Measurements from ENCODE around the gene CEP112.

CEP112 gene

DNA sequence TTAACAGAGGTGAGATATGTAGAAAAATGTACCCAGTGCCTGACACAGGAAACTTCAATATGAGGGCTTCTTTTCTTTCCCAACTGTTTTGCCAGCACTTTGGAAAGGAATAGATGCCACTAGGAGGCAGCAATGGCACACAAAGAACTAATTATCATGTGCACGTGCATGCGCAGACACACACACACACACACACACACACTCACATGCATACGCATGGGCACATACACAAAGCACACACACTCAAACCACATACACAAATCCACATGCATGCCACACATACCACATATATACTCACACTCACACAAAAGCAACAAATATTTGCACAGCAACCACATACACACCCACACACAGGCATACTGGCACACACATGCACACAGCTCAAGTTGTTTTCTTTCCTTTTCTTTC lies 8.8 kb upstream of the CEP112 start:
- H3K4ac ChIP-seq (ENCODE audit: low read depth, low read length) = no peak overlapping the region
- H2BK120ac ChIP-seq (ENCODE audit: insufficient read depth, low read length, poor library complexity) = no peak overlapping the region
- no peak overlapping the region for H4K91ac ChIP-seq (ENCODE audit: low read depth, low read length)
- peaks cover 2% of the 10 kb centered on the region for H3K9me3 ChIP-seq (ENCODE audit: insufficient read depth, low read depth, low read length)
- H3K4me1 ChIP-seq (ENCODE audit: control insufficient read depth in 1 of 2, insufficient read depth in 2 of 2, low read length in 2 of 2) = no peaks in the 10 kb centered on the region
- no peaks in the 10 kb centered on the region for H3K36me3 ChIP-seq (ENCODE audit: control insufficient read depth in 1 of 2, insufficient read depth in 2 of 2, low read length in 2 of 2)
- H3K79me2 ChIP-seq (ENCODE audit: control insufficient read depth, insufficient read depth, low read length, poor library complexity) = no peaks in the 10 kb centered on the region
- no peak overlapping the region for H2AFZ ChIP-seq (ENCODE audit: insufficient read depth, low read length, poor library complexity)
- no peak overlapping the region for H2AK5ac ChIP-seq (ENCODE audit: low read length)
- H3K4me2 ChIP-seq (ENCODE audit: low read length) = no peak overlapping the region
- no peak overlapping the region for H4K12ac ChIP-seq (ENCODE audit: low read depth, low read length)
- no peak overlapping the region for H3K18ac ChIP-seq (ENCODE audit: low read length)
- WGBS (ENCODE audit: extremely low coverage, insufficient coverage, insufficient read length) = no CpG with 5 or more reads among the region's 3 CpGs
- no peak overlapping the region for H2BK12ac ChIP-seq (ENCODE audit: low read length)
- no peak overlapping the region for H3K9ac ChIP-seq (ENCODE audit: low read length)
- DNase-seq = peak; percentile 5 to 61
- H3K79me1 ChIP-seq (ENCODE audit: low read length) = no peaks in the 10 kb centered on the region
- no peak overlapping the region for H3K4me3 ChIP-seq (ENCODE audit: low read depth, low read length)
- no peak overlapping the region for H2BK5ac ChIP-seq (ENCODE audit: low read depth, low read length, poor library complexity)
- H3K27me3 ChIP-seq (ENCODE audit: insufficient read depth, low read length) = no peaks in the 10 kb centered on the region
- H3K23ac ChIP-seq (ENCODE audit: low read length) = no peak overlapping the region
- H3K14ac ChIP-seq (ENCODE audit: low read length) = no peak overlapping the region
- no peak overlapping the region for H4K8ac ChIP-seq (ENCODE audit: low read depth, low read length)
- no peak overlapping the region for H3K27ac ChIP-seq (ENCODE audit: low read depth, low read length)

- no peaks in the 10 kb centered on the region for H3K9me3 ChIP-seq (ENCODE audit: insufficient read depth, low read depth, low read length)
- H4K8ac ChIP-seq (ENCODE audit: low read depth, low read length) = no peak overlapping the region
- WGBS (ENCODE audit: extremely low coverage, insufficient coverage, insufficient read length) = no CpG with 5 or more reads among the region's 8 CpGs
- H3K4me3 ChIP-seq (ENCODE audit: low read depth, low read length) = no peak overlapping the region
- H4K12ac ChIP-seq (ENCODE audit: low read depth, low read length) = no peak overlapping the region
- no peaks in the 10 kb centered on the region for H3K4me1 ChIP-seq (ENCODE audit: control insufficient read depth in 1 of 2, insufficient read depth in 2 of 2, low read length in 2 of 2)
- H3K79me1 ChIP-seq (ENCODE audit: low read length) = no peaks in the 10 kb centered on the region
- no peaks in the 10 kb centered on the region for H3K27me3 ChIP-seq (ENCODE audit: insufficient read depth, low read length)
- H2AFZ ChIP-seq (ENCODE audit: insufficient read depth, low read length, poor library complexity) = no peak overlapping the region
- H3K9ac ChIP-seq (ENCODE audit: low read length) = no peak overlapping the region
- no peak overlapping the region for H3K4ac ChIP-seq (ENCODE audit: low read depth, low read length)
- DNase-seq = no peak
- no peak overlapping the region for H3K18ac ChIP-seq (ENCODE audit: low read length)
- no peak overlapping the region for H2BK120ac ChIP-seq (ENCODE audit: insufficient read depth, low read length, poor library complexity)
- H4K91ac ChIP-seq (ENCODE audit: low read depth, low read length) = no peak overlapping the region
- H3K4me2 ChIP-seq (ENCODE audit: low read length) = no peak overlapping the region
- H3K36me3 ChIP-seq (ENCODE audit: control insufficient read depth in 1 of 2, insufficient read depth in 2 of 2, low read length in 2 of 2) = no peaks in the 10 kb centered on the region
- no peak overlapping the region for H3K14ac ChIP-seq (ENCODE audit: low read length)
- no peak overlapping the region for H3K27ac ChIP-seq (ENCODE audit: low read depth, low read length)
- H2BK5ac ChIP-seq (ENCODE audit: low read depth, low read length, poor library complexity) = no peak overlapping the region
- H3K79me2 ChIP-seq (ENCODE audit: control insufficient read depth, insufficient read depth, low read length, poor library complexity) = no peaks in the 10 kb centered on the region
- no peak overlapping the region for H2AK5ac ChIP-seq (ENCODE audit: low read length)
- no peak overlapping the region for H3K23ac ChIP-seq (ENCODE audit: low read length)
- H2BK12ac ChIP-seq (ENCODE audit: low read length) = no peak overlapping the region
These were observed 6.3 kb upstream of the CEP112 start for GRCh38 chr17:66198242-66198641.

DNA sequence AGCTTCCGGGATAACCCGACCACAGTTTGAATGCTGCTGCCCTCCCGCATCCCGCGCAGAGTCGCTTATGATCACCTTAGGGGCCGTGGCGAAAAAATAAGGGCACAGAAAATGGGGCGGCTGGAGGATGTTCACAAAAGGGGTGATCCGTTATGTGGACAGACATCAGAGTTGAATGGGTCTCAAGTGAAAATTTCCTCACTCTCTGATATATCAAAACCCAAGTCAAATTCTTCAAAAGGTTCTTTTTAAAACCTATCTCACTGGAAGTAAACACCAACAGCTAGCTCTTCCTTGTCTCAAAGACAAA lies 400 bp upstream of the CEP112 start:
- Histone ChIP-seq H3K4ac (ENCODE audit: low read depth, low read length) (no peak overlapping the region), H3K4me3 (ENCODE audit: low read depth, low read length) (peak overlapping the region; percentile 76), H2AK5ac (ENCODE audit: low read length) (no peak overlapping the region), H3K4me2 (ENCODE audit: low read length) (peak overlapping the region; percentile 53), H3K4me1 (ENCODE audit: control insufficient read depth in 1 of 2, insufficient read depth in 2 of 2, low read length in 2 of 2) (peaks cover 0 to 4% of the 10 kb centered on the region in 2 experiments), H3K23ac (ENCODE audit: low read length) (no peak overlapping the region), H2BK5ac (ENCODE audit: low read depth, low read length, poor library complexity) (no peak overlapping the region), H4K8ac (ENCODE audit: low read depth, low read length) (no peak overlapping the region), H2BK120ac (ENCODE audit: insufficient read depth, low read length, poor library complexity) (no peak overlapping the region), H3K9ac (ENCODE audit: low read length) (no peak overlapping the region), H3K79me1 (ENCODE audit: low read length) (peaks cover 6% of the 10 kb centered on the region), H3K27me3 (ENCODE audit: insufficient read depth, low read length) (no peaks in the 10 kb centered on the region), H2AFZ (ENCODE audit: insufficient read depth, low read length, poor library complexity) (peak overlapping the region; percentile 68), H3K14ac (ENCODE audit: low read length) (no peak overlapping the region), H3K18ac (ENCODE audit: low read length) (no peak overlapping the region), H4K91ac (ENCODE audit: low read depth, low read length) (no peak overlapping the region), H3K27ac (ENCODE audit: low read depth, low read length) (no peak overlapping the region), H3K79me2 (ENCODE audit: control insufficient read depth, insufficient read depth, low read length, poor library complexity) (peaks cover 5% of the 10 kb centered on the region), H2BK12ac (ENCODE audit: low read length) (no peak overlapping the region), H3K36me3 (ENCODE audit: control insufficient read depth in 1 of 2, insufficient read depth in 2 of 2, low read length in 2 of 2) (no peaks in the 10 kb centered on the region), H3K9me3 (ENCODE audit: insufficient read depth, low read depth, low read length) (no peaks in the 10 kb centered on the region), H4K12ac (ENCODE audit: low read depth, low read length) (no peak overlapping the region)
- DNase-seq = no peak
- WGBS (ENCODE audit: extremely low coverage, insufficient coverage, insufficient read length) = no CpG with 5 or more reads among the region's 10 CpGs

DNA sequence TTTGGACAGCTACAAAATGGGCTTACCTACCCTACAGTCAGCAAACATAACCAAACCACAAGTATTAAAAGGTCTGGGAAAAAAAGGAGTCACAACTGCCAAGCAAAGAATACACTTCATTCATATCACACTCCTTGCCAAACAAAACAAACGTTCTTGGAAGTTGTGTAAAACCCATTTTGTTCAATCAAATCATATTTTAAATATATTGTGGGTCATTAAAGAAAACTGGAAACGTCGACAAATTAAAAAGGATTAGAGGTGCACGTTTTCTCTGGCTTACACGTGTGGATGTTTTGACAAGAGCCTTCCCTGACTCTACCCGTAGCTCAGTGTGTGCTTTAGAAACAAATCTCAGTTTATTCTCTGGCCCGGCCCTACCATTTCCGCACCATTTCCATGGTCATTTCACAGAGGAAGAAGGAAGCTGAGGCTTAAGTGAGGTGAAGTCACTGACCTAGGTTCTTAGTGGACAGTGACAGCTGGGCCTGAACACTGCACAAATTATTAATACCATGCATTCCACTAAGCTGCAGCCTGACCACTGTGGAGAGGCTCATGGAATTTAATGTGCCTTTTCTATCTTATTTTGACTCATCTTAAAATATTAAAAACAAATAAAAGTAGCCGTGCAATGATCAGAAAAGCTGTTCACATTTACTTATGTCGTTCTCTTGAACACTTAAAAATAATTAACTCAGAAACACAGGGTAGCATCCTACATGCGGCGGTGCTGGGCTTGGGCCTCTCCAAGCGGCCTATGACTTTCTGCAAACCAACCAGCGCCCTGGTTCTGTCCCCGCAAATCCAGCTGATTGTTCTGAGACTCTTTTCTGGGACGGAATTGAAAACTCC lies 968 bp downstream of the CEP112 start:
- Histone ChIP-seq H2AFZ (ENCODE audit: insufficient read depth, low read length, poor library complexity) (peak overlapping the region; percentile 83), H3K79me1 (ENCODE audit: low read length) (peaks cover 6% of the 10 kb centered on the region), H3K4ac (ENCODE audit: low read depth, low read length) (no peak overlapping the region), H3K79me2 (ENCODE audit: control insufficient read depth, insufficient read depth, low read length, poor library complexity) (peaks cover 5% of the 10 kb centered on the region), H3K23ac (ENCODE audit: low read length) (no peak overlapping the region), H4K8ac (ENCODE audit: low read depth, low read length) (peak overlapping the region; percentile 36), H3K27me3 (ENCODE audit: insufficient read depth, low read length) (no peaks in the 10 kb centered on the region), H3K18ac (ENCODE audit: low read length) (peak overlapping the region; percentile 46), H2BK5ac (ENCODE audit: low read depth, low read length, poor library complexity) (no peak overlapping the region), H3K27ac (ENCODE audit: low read depth, low read length) (no peak overlapping the region), H4K91ac (ENCODE audit: low read depth, low read length) (no peak overlapping the region), H3K14ac (ENCODE audit: low read length) (peak overlapping the region; percentile 40), H4K12ac (ENCODE audit: low read depth, low read length) (no peak overlapping the region), H3K4me2 (ENCODE audit: low read length) (peak overlapping the region; percentile 53), H2AK5ac (ENCODE audit: low read length) (no peak overlapping the region), H3K4me3 (ENCODE audit: low read depth, low read length) (peak overlapping the region; percentile 76), H3K4me1 (ENCODE audit: control insufficient read depth in 1 of 2, insufficient read depth in 2 of 2, low read length in 2 of 2) (peaks cover 0 to 4% of the 10 kb centered on the region in 2 experiments), H2BK120ac (ENCODE audit: insufficient read depth, low read length, poor library complexity) (no peak overlapping the region), H3K36me3 (ENCODE audit: control insufficient read depth in 1 of 2, insufficient read depth in 2 of 2, low read length in 2 of 2) (no peaks in the 10 kb centered on the region), H3K9me3 (ENCODE audit: insufficient read depth, low read depth, low read length) (no peaks in the 10 kb centered on the region), H2BK12ac (ENCODE audit: low read length) (no peak overlapping the region), H3K9ac (ENCODE audit: low read length) (no peak overlapping the region)
- DNase-seq = peak in 1 of 2 donors; percentile 8
- no CpG with 5 or more reads among the region's 16 CpGs for WGBS (ENCODE audit: extremely low coverage, insufficient coverage, insufficient read length)
